Nephron (organoid): ENCODE data around the gene PRKG1.
A peak's percentile ranks its signal among the peaks of the same experiment; 100 is the strongest.

Experiments used
- H3K27ac Mint-ChIP-seq, 3 experiments: 2 replicates each; pipeline ENCODE4 v1.8.0; 2020; ENCODE audit warnings: mixed read lengths in 3 of 3, mild to moderate bottlenecking in 2 of 3, moderate library complexity in 1 of 3
- H3K27me3 Mint-ChIP-seq: 2 replicates; pipeline ENCODE4 v1.8.0; 2021; ENCODE audit warnings: low read depth, mild to moderate bottlenecking, moderate library complexity, mixed read lengths
- H3K36me3 Mint-ChIP-seq: 2 replicates; pipeline ENCODE4 v1.8.0; 2020; ENCODE audit warnings: low read depth, mixed read lengths
- H3K4me1 Mint-ChIP-seq: 2 replicates; pipeline ENCODE4 v1.8.0; 2020; ENCODE audit warnings: mixed read lengths
- H3K4me3 Mint-ChIP-seq, 3 experiments: 2 replicates each; pipeline ENCODE4 v1.8.0; 2020; ENCODE audit warnings: mild to moderate bottlenecking in 3 of 3, mixed read lengths in 3 of 3, moderate library complexity in 2 of 3
- H3K9me3 Mint-ChIP-seq: 2 replicates; pipeline ENCODE4 v1.8.0; 2020; ENCODE audit warnings: mixed read lengths
- TF ChIP-seq, protein P1 (sequence below), 3 experiments: fragments of 200-600 bp; sonication (generic); IDR thresholded peaks; one replicate each; pipeline ENCODE4 v1.5.0; 2021; ENCODE audit warnings: antibody characterized with exemption in 3 of 3; ENCODE audit not compliant: unreplicated experiment in 3 of 3

Gene PRKG1

GRCh38 chr10:52331638-52332364 is 1257.5 kb downstream of the PRKG1 start:
- Mint-ChIP-seq H3K36me3 (no peaks in the 10 kb centered on the region), H3K4me1 (no peaks in the 10 kb centered on the region), H3K9me3 (no peaks in the 10 kb centered on the region), H3K27ac (peak overlapping the region in 1 of 3 experiments; percentile 4), H3K27me3 (no peaks in the 10 kb centered on the region), H3K4me3 (no peak overlapping the region)
- TF ChIP-seq, protein P1, sequence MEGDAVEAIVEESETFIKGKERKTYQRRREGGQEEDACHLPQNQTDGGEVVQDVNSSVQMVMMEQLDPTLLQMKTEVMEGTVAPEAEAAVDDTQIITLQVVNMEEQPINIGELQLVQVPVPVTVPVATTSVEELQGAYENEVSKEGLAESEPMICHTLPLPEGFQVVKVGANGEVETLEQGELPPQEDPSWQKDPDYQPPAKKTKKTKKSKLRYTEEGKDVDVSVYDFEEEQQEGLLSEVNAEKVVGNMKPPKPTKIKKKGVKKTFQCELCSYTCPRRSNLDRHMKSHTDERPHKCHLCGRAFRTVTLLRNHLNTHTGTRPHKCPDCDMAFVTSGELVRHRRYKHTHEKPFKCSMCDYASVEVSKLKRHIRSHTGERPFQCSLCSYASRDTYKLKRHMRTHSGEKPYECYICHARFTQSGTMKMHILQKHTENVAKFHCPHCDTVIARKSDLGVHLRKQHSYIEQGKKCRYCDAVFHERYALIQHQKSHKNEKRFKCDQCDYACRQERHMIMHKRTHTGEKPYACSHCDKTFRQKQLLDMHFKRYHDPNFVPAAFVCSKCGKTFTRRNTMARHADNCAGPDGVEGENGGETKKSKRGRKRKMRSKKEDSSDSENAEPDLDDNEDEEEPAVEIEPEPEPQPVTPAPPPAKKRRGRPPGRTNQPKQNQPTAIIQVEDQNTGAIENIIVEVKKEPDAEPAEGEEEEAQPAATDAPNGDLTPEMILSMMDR (IDR thresholded peaks at IDR 0.05; ENCODE audit: unreplicated experiment in 3 of 3), result no peak

DNA sequence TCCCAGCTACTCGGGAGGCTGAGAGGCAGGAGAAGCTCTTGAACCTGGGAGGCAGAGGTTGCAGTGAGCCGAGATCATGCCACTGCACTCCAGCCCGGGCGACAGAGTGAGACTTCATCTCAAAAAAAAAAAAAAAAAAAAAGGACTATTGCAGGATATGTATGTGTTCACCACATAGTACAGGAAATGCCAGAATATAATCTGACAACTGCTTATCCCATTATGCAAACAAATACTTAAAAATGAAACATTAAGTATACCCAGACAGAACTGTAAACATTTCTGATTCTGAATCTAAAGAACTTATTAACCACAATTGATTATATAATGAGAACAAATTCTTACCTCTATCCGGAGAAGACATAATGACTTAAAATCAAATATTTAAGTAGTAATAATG is 1258.5 kb downstream of the PRKG1 start:
- H3K9me3 Mint-ChIP-seq, result no peaks in the 10 kb centered on the region
- H3K4me3 Mint-ChIP-seq, result no peak overlapping the region
- no peaks in the 10 kb centered on the region for H3K36me3 Mint-ChIP-seq
- H3K27me3 Mint-ChIP-seq, result no peaks in the 10 kb centered on the region
- no peaks in the 10 kb centered on the region for H3K4me1 Mint-ChIP-seq
- TF ChIP-seq, protein P1 (IDR thresholded peaks at IDR 0.05; ENCODE audit: unreplicated experiment in 3 of 3), result no peak
- no peak overlapping the region for H3K27ac Mint-ChIP-seq

DNA sequence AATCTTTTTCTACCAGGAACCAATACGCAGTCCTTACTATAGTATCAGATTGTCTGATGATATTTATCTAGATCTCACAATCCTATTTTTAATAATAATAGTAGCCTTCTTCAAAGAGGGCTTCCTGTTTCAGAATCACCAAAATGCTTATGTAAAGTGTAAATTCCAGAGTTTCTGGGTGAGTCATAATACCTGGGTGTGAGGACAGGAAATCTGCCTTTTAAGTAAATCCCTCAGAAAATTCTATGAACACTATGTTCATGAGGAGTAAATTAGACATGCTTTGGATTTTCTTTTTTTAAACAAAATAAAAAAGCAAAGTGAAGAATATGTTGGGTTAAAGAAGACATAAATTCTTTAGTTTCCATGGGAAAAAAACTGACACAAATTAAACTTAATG is 1260.3 kb downstream of the PRKG1 start:
- Mint-ChIP-seq H3K4me3 (no peak overlapping the region), H3K36me3 (no peaks in the 10 kb centered on the region), H3K27me3 (no peaks in the 10 kb centered on the region), H3K4me1 (no peaks in the 10 kb centered on the region), H3K9me3 (no peaks in the 10 kb centered on the region), H3K27ac (no peak overlapping the region)
- TF ChIP-seq, protein P1 (IDR thresholded peaks at IDR 0.05; ENCODE audit: unreplicated experiment in 3 of 3), result no peak

DNA sequence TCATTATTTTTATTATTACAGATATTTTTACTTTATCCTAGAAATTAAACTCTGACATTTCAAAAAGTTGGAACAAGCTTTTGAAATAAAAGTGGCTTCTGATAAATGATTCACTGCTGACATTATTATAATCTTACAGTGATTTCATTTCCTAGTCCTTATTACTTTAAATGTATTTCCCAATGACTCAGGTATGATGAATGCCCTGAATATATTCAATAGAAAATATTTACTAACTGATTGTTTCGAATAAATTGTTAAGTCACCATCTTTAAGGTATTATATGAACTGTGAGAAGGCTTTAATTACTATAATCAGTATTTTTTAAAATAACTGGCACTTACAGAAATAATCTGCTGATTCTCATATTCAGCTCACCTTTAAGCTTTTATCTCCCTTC is 1261.4 kb downstream of the PRKG1 start:
- Mint-ChIP-seq H3K27me3 (no peaks in the 10 kb centered on the region), H3K4me3 (no peak overlapping the region), H3K27ac (no peak overlapping the region), H3K4me1 (no peaks in the 10 kb centered on the region), H3K9me3 (no peaks in the 10 kb centered on the region), H3K36me3 (no peaks in the 10 kb centered on the region)
- TF ChIP-seq, protein P1 (IDR thresholded peaks at IDR 0.05; ENCODE audit: unreplicated experiment in 3 of 3), result no peak

DNA sequence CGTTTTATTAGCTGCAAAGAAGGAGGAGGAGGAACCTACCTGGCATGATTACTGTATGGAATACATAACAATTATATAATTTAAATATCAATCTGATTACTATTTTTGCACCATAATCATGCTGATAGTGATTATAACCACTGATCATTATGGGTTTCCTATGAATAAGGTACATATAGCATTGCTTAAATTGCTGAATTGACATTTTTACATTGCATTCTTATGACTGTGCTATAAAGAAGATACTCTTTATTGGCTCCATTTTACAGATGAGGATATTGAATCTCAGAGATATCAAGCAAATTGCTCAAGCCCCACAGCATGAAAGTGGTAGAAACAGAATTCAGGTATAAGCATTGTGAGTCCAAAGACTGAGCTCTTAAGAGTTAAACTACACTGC is 1262.9 kb downstream of the PRKG1 start:
- Mint-ChIP-seq H3K9me3 (no peaks in the 10 kb centered on the region), H3K4me1 (no peaks in the 10 kb centered on the region), H3K4me3 (no peak overlapping the region), H3K27me3 (no peaks in the 10 kb centered on the region), H3K27ac (no peak overlapping the region), H3K36me3 (no peaks in the 10 kb centered on the region)
- TF ChIP-seq, protein P1 (IDR thresholded peaks at IDR 0.05; ENCODE audit: unreplicated experiment in 3 of 3), result no peak

GRCh38 chr10:52343439-52343838 is 1269.2 kb downstream of the PRKG1 start:
- H3K4me3 Mint-ChIP-seq, result no peak overlapping the region
- H3K4me1 Mint-ChIP-seq, result no peaks in the 10 kb centered on the region
- H3K27me3 Mint-ChIP-seq, result no peaks in the 10 kb centered on the region
- no peaks in the 10 kb centered on the region for H3K36me3 Mint-ChIP-seq
- H3K9me3 Mint-ChIP-seq, result no peaks in the 10 kb centered on the region
- TF ChIP-seq, protein P1 (IDR thresholded peaks at IDR 0.05; ENCODE audit: unreplicated experiment in 3 of 3), result no peak
- H3K27ac Mint-ChIP-seq, result no peak overlapping the region
